ENCODE data around the gene DMWD.

DMWD gene

DNA sequence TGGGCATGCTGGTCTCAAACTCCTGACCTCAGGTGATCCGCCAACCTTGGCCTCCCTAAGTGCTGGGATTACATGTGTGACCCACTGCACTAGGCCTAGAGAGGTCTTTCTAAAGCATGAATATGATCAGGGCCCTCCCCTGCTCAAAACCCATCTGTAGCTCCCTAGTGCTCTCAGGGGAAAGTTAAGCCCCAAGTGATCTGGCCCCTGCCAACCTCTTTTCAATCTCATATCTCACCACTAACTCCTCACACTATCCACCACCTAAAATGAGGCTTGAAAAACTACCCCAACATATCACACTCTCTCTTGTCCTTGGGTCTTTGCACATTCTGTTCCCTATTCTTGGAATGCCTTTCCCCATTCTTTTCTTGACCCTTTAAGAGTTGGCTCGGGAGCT is 2.0 kb upstream of the DMWD start:
- H3K9ac ChIP-seq (ENCODE audit: low read length), result no peak overlapping the region
- no peaks in the 10 kb centered on the region for H3K9me3 ChIP-seq (ENCODE audit: control insufficient read depth, low read length)
- H3K27me3 ChIP-seq (replicated peaks; ENCODE audit: control insufficient read depth, insufficient read depth, low read length), result no peaks in the 10 kb centered on the region
- H3K36me3 ChIP-seq (ENCODE audit: control insufficient read depth, insufficient read depth, low read length, severe bottlenecking), result peaks cover 7% of the 10 kb centered on the region
- no peak for DNase-seq (ENCODE audit: low read depth)
- peaks cover 17% of the 10 kb centered on the region for H3K4me1 ChIP-seq (ENCODE audit: control insufficient read depth, insufficient read depth, low read length)
- H3K4me3 ChIP-seq (ENCODE audit: low read length), result no peak overlapping the region

DNA sequence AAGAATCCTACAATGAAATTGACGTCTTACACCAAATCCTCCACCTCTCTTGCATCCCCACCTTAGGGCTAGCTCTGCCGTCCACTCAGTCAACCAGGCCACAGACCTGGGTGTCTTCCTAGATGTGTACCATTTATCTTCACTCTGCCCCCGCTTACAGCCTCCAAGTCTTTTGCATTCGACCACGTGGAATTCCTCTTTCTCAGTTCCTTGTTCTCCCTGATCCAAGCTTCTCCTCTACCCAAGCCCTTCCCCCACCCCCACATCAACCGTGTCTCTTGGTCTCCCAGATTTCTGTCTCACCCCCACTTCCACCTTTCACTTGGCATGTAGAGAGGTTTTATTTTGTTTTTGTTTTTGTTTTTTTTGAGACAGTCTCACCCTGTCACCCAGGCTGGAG is 1.2 kb upstream of the DMWD start:
- Histone ChIP-seq H3K9ac (ENCODE audit: low read length) (no peak overlapping the region), H3K36me3 (ENCODE audit: control insufficient read depth, insufficient read depth, low read length, severe bottlenecking) (peaks cover 15% of the 10 kb centered on the region), H3K9me3 (ENCODE audit: control insufficient read depth, low read length) (no peaks in the 10 kb centered on the region), H3K4me1 (ENCODE audit: control insufficient read depth, insufficient read depth, low read length) (peaks cover 11% of the 10 kb centered on the region), H3K27me3 (replicated peaks; ENCODE audit: control insufficient read depth, insufficient read depth, low read length) (no peaks in the 10 kb centered on the region), H3K4me3 (ENCODE audit: low read length) (no peak overlapping the region)
- no peak for DNase-seq (ENCODE audit: low read depth)

GRCh38 chr19:45793178-45793564 is 526 bp upstream of the DMWD start:
- peaks cover 11% of the 10 kb centered on the region for H3K4me1 ChIP-seq (ENCODE audit: control insufficient read depth, insufficient read depth, low read length)
- peaks cover 22% of the 10 kb centered on the region for H3K36me3 ChIP-seq (ENCODE audit: control insufficient read depth, insufficient read depth, low read length, severe bottlenecking)
- no peaks in the 10 kb centered on the region for H3K27me3 ChIP-seq (replicated peaks; ENCODE audit: control insufficient read depth, insufficient read depth, low read length)
- H3K9ac ChIP-seq (ENCODE audit: low read length), result no peak overlapping the region
- no peaks in the 10 kb centered on the region for H3K9me3 ChIP-seq (ENCODE audit: control insufficient read depth, low read length)
- no peak for DNase-seq (ENCODE audit: low read depth)
- H3K4me3 ChIP-seq (ENCODE audit: low read length), result peak overlapping the region; percentile 43

DNA sequence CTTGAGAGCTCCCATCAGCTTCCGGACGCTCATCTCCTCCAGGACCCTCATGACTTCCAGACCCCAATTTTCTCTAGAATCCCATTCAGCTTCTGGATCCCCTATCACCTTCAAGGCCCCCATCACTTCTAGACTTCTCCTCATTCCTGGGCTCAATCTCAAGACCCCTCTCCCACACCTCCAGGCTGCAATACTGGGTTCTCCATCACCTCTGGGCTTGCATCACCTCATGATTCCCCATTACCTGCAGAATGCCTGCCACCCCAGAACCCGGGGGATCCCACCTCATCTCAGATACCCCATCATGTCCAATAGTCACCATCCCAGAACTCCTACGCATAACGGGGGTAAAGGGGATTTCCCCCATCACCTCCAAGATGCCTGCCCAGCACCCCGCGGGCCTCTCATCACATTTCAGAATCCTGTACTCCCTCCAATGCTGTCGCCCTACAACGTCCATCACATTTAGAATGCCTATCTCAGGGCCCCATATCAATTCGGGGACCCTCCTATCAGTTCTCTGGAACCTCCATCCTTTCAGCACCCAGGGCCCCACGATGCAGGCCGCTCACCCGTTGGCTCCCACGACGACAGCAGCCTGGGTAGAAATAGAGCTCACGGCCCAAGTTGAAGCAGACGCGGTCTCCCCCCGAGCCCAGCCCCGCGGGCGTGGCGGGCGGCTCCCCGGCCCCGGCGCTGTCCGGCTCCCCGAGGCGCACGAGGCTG is 738 bp downstream of the DMWD start:
- Histone ChIP-seq H3K36me3 (ENCODE audit: control insufficient read depth, insufficient read depth, low read length, severe bottlenecking) (peaks cover 30% of the 10 kb centered on the region), H3K9ac (ENCODE audit: low read length) (peak overlapping the region; percentile 95), H3K9me3 (ENCODE audit: control insufficient read depth, low read length) (no peaks in the 10 kb centered on the region), H3K4me1 (ENCODE audit: control insufficient read depth, insufficient read depth, low read length) (peaks cover 11% of the 10 kb centered on the region), H3K4me3 (ENCODE audit: low read length) (peak overlapping the region; percentile 93), H3K27me3 (replicated peaks; ENCODE audit: control insufficient read depth, insufficient read depth, low read length) (no peaks in the 10 kb centered on the region)
- no peak for DNase-seq (ENCODE audit: low read depth)

DNA sequence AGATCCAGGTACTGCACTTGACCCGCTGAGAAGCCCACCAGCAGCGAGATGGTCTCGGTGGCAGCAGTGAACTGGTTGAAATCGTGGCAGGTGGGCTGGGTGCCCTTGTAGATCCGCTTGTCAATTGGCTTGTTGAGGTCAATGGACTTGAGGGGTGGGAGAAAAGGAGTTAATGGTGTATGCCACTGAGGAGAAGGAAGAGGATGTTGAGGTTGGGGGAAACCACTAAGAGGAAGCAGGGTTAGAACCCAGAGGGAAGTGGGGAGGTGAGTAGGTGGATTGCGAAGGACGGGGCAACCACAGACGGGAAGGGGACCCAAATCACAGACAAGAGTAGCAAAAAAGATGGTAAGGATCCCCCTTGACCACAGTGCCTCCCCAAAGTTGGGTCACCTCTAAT is 1.7 kb downstream of the DMWD start:
- Histone ChIP-seq H3K9me3 (ENCODE audit: control insufficient read depth, low read length) (no peaks in the 10 kb centered on the region), H3K9ac (ENCODE audit: low read length) (no peak overlapping the region), H3K36me3 (ENCODE audit: control insufficient read depth, insufficient read depth, low read length, severe bottlenecking) (peaks cover 40% of the 10 kb centered on the region), H3K4me3 (ENCODE audit: low read length) (peak overlapping the region; percentile 93), H3K4me1 (ENCODE audit: control insufficient read depth, insufficient read depth, low read length) (peaks cover 11% of the 10 kb centered on the region), H3K27me3 (replicated peaks; ENCODE audit: control insufficient read depth, insufficient read depth, low read length) (no peaks in the 10 kb centered on the region)
- DNase-seq (ENCODE audit: low read depth), result no peak

- Histone ChIP-seq H3K4me3 (ENCODE audit: low read length) (no peak overlapping the region), H3K36me3 (ENCODE audit: control insufficient read depth, insufficient read depth, low read length, severe bottlenecking) (peaks cover 47% of the 10 kb centered on the region), H3K9ac (ENCODE audit: low read length) (no peak overlapping the region), H3K9me3 (ENCODE audit: control insufficient read depth, low read length) (no peaks in the 10 kb centered on the region), H3K27me3 (replicated peaks; ENCODE audit: control insufficient read depth, insufficient read depth, low read length) (no peaks in the 10 kb centered on the region), H3K4me1 (ENCODE audit: control insufficient read depth, insufficient read depth, low read length) (peaks cover 17% of the 10 kb centered on the region)
- DNase-seq (ENCODE audit: low read depth), result no peak
Measured at GRCh38 chr19:45789035-45789786, 3.4 kb downstream of the DMWD start.

DNA sequence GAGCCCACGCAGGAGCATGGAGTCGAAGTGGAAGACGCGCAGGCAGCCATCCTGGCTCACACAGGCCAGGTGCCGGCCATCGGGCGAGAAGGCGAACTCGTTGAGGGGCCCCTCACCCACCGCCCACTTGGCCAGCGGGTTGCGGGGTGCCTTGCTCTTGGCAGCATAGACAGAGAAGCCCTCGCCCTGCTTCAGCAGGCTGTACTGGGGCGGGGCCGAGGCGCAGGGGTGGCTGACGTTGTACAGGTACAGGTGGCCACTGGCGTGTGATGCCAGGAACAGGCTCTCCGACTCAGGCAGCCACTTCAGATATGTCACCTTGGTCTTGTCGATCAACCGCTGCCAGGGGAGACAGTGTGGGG is 6.1 kb downstream of the DMWD start:
- Histone ChIP-seq H3K27me3 (replicated peaks; ENCODE audit: control insufficient read depth, insufficient read depth, low read length) (no peaks in the 10 kb centered on the region), H3K4me1 (ENCODE audit: control insufficient read depth, insufficient read depth, low read length) (peaks cover 28% of the 10 kb centered on the region), H3K9ac (ENCODE audit: low read length) (no peak overlapping the region), H3K4me3 (ENCODE audit: low read length) (no peak overlapping the region), H3K9me3 (ENCODE audit: control insufficient read depth, low read length) (no peaks in the 10 kb centered on the region), H3K36me3 (ENCODE audit: control insufficient read depth, insufficient read depth, low read length, severe bottlenecking) (peaks cover 47% of the 10 kb centered on the region)
- no peak for DNase-seq (ENCODE audit: low read depth)

DNA sequence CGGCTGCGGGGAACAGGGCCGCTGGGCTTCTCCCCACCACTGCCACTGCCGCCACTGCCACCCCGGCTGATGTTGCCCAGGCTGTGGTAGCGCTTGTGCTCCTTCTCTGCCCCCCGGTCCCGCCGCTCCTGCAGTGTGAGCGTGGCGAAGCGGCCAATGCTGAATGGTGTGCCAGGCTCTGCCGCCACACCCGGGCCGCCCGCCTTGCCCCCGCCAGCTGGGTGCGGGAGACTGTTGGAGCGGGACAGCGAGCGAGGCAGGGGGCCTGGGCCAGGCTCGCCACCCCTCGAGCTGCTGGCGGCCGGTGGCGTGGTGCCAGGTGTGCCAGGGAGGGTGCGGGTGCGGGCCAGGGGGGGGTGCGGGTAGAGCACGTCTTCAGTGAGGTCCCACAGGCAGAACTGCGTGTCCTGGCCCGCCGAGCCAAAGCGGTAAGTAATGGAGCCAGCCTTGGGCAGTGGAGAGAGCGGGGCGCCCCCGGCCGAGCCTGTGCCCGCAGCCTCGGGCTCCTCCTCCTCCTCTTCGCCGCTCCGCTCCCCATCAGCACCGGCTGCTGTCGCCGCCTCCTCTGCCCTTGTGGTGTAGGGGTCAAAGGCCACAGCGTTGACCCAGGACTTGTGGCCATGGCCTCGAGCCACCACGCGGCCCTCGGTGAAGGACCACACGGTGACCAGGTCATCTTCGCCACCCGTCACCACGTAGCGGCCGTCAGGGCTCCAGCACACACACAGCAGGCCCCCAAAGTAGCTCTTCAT is 6.7 kb downstream of the DMWD start:
- Histone ChIP-seq H3K9ac (ENCODE audit: low read length) (peak overlapping the region; percentile 6), H3K4me1 (ENCODE audit: control insufficient read depth, insufficient read depth, low read length) (peaks cover 25% of the 10 kb centered on the region), H3K9me3 (ENCODE audit: control insufficient read depth, low read length) (no peaks in the 10 kb centered on the region), H3K36me3 (ENCODE audit: control insufficient read depth, insufficient read depth, low read length, severe bottlenecking) (peaks cover 47% of the 10 kb centered on the region), H3K4me3 (ENCODE audit: low read length) (no peak overlapping the region), H3K27me3 (replicated peaks; ENCODE audit: control insufficient read depth, insufficient read depth, low read length) (no peaks in the 10 kb centered on the region)
- no peak for DNase-seq (ENCODE audit: low read depth)

DNA sequence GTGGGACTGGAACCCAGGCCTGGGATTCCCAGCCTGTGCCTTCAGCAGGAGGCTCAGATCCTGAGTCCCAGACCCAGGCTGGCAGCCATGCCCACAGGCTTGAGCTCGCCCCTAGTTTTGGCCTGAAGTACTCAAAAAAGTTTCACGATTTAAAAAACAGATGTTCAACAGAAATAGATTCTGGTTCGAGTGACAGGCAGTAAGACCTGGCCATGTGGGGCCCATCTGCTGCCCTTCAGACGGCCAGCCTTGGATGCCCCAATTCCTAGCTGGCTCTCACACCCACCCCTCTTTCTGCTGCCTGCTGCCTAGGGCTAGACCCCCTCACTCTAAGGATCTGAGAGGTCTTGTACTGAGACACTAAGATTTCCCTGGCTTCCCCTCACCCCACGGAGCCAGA is 7.5 kb downstream of the DMWD start:
- Histone ChIP-seq H3K9ac (ENCODE audit: low read length) (peak overlapping the region; percentile 6), H3K9me3 (ENCODE audit: control insufficient read depth, low read length) (no peaks in the 10 kb centered on the region), H3K27me3 (replicated peaks; ENCODE audit: control insufficient read depth, insufficient read depth, low read length) (no peaks in the 10 kb centered on the region), H3K36me3 (ENCODE audit: control insufficient read depth, insufficient read depth, low read length, severe bottlenecking) (peaks cover 41% of the 10 kb centered on the region), H3K4me3 (ENCODE audit: low read length) (no peak overlapping the region), H3K4me1 (ENCODE audit: control insufficient read depth, insufficient read depth, low read length) (peaks cover 32% of the 10 kb centered on the region)
- no peak for DNase-seq (ENCODE audit: low read depth)

DNA sequence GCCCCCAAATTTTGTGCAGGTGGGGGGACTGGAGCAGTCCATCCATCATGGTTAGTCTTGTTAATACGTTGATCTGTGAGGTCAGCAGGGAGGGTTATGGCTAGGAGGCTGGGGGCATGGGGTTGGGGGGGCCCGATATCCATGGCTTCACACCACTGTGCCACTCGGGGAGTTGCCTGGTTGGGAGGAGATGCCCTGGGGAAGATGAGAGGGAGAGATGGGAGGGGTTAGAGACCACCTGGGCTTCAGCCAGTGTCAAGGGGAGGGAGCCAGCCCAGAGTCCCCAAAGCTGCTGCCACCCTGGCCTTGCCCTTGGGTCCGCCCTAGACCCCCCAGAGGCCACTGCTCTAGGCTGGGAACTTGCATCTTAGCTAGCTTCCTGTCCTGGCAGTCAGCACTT is 8.5 kb downstream of the DMWD start:
- Histone ChIP-seq H3K36me3 (ENCODE audit: control insufficient read depth, insufficient read depth, low read length, severe bottlenecking) (peaks cover 39% of the 10 kb centered on the region), H3K27me3 (replicated peaks; ENCODE audit: control insufficient read depth, insufficient read depth, low read length) (no peaks in the 10 kb centered on the region), H3K9ac (ENCODE audit: low read length) (peak overlapping the region; percentile 96), H3K9me3 (ENCODE audit: control insufficient read depth, low read length) (no peaks in the 10 kb centered on the region), H3K4me3 (ENCODE audit: low read length) (no peak overlapping the region), H3K4me1 (ENCODE audit: control insufficient read depth, insufficient read depth, low read length) (peaks cover 36% of the 10 kb centered on the region)
- DNase-seq (ENCODE audit: low read depth), result no peak

All from adipocyte (in vitro differentiated cells).